Measurements from ENCODE around the gene DCHS1. TPM values are rescaled to one million over a fixed set of nuclear protein-coding genes. Genes with fewer than 3 reads are reported as not detected.

DCHS1 gene
- total and polyA plus RNA-seq, 4 donors: 0.68 to 8.9 (median 5.8) TPM

GRCh38 chr11:6612213-6613041 lies 43.2 kb downstream of the DCHS1 start, which contains the start of gene TAF10:
TSS of gene TAF10 (minus strand) at chr11:6612216. CDS start at chr11:6612189, 27 bp downstream.
- TF ChIP-seq MAX (IDR thresholded peaks at IDR 0.05) (peak; percentile 54), TAF1 (conservative IDR thresholded peaks at IDR 0.05) (peak; percentile 96), EGR1 (IDR thresholded peaks at IDR 0.05; ENCODE audit: low read depth in 2 of 2) (no peak), FOXA1 (IDR thresholded peaks at IDR 0.05) (no peak), JUND (IDR thresholded peaks at IDR 0.05) (no peak), YY1 (IDR thresholded peaks at IDR 0.05) (peak; percentile 93), SP1 (IDR thresholded peaks at IDR 0.05) (peak; percentile 62), GABPA (IDR thresholded peaks at IDR 0.05 in 1 of 2, conservative IDR thresholded peaks at IDR 0.05 in 1 of 2) (peak; percentile 61 to 89), HNF4G (IDR thresholded peaks at IDR 0.05) (no peak), CTCF (IDR thresholded peaks at IDR 0.05; ENCODE audit: low read depth, low read length, missing input control) (peak; percentile 37), FOXA2 (IDR thresholded peaks at IDR 0.05) (no peak), RAD21 (IDR thresholded peaks at IDR 0.05) (peak; percentile 2 to 47), ZBTB33 (IDR thresholded peaks at IDR 0.05) (no peak), RXRA (IDR thresholded peaks at IDR 0.05) (peak; percentile 14 to 21), HNF4A (conservative IDR thresholded peaks at IDR 0.05) (no peak), ATF3 (IDR thresholded peaks at IDR 0.05) (no peak), REST (IDR thresholded peaks at IDR 0.05) (peak; percentile 77), NR2F2 (IDR thresholded peaks at IDR 0.05) (peak; percentile 46)
- peaks cover 14 to 43% (median 37%) of the 10 kb centered on the region in 4 donors for H3K36me3 ChIP-seq (ENCODE audit: control insufficient read depth in 4 of 4, insufficient read depth in 3 of 4, low read depth in 1 of 4, low read length in 3 of 4)
- peak within 1 kb of the TSS; percentile 96 to 99 for H3K27ac ChIP-seq (ENCODE audit: low read depth in 1 of 2, low read length in 2 of 2)
- H3K4me1 ChIP-seq (ENCODE audit: control insufficient read depth in 4 of 4, insufficient read depth in 4 of 4, low read length in 3 of 4): peaks cover 0 to 26% (median 16%) of the 10 kb centered on the region in 4 donors
- H3K9me3 ChIP-seq (ENCODE audit: control insufficient read depth in 4 of 4, low read length in 3 of 4): no peaks in the 10 kb centered on the region
- H3K9ac ChIP-seq (ENCODE audit: low read depth in 1 of 2, low read length in 2 of 2): peak within 1 kb of the TSS; percentile 87
- WGBS: under 1% methylated on average over 51 of the region's 51 CpGs
- no peaks in the 10 kb centered on the region for H3K27me3 ChIP-seq (ENCODE audit: control insufficient read depth in 4 of 4, insufficient read depth in 4 of 4, low read length in 3 of 4)
- peak; percentile 96 for DNase-seq (ENCODE audit: low spot score)
- H3K4me3 ChIP-seq (ENCODE audit: low read depth in 1 of 3, low read length in 3 of 3): peak within 1 kb of the TSS; percentile 79 to 83 (median 82)
